Dermis microvascular lymphatic vessel endothelial cell (primary cell): ENCODE data around the gene NAB1. TPM values are rescaled to one million over a fixed set of nuclear protein-coding genes. Genes with fewer than 3 reads are reported as not detected.
A peak's percentile ranks its signal among the peaks of the same experiment; 100 is the strongest.

ENCODE experiments used
- DNase-seq, 2 donors: peaks; one replicate each; pipeline versions ENCODE4 v3.0.0 to v3.0.0-alpha.2; 2010; ENCODE audit warnings: low read depth in 2 of 2
- total RNA-seq: library from RNA; depleted of rRNA; stranded (reverse); fragments of >200 nt; gene quantifications from 2 replicates; pipeline ENCODE4 v1.2.1, GENCODE V29; 2014

Gene NAB1
- total RNA-seq, 1 donor from 2014 or later, result 24.1 TPM

- peak in 1 of 2 donors; percentile 37 for DNase-seq
Observed at GRCh38 chr2:190668892-190669291, 20.0 kb downstream of the NAB1 start.

GRCh38 chr2:190670182-190670946 lies 21.5 kb downstream of the NAB1 start:
- no peak for DNase-seq

GRCh38 chr2:190674966-190675650 lies 26.2 kb downstream of the NAB1 start:
- no peak for DNase-seq

GRCh38 chr2:190677255-190677654 lies 28.4 kb downstream of the NAB1 start:
- DNase-seq, result no peak

- DNase-seq, result peak in 1 of 2 donors; percentile 50
Observed at GRCh38 chr2:190678444-190679162, 29.7 kb downstream of the NAB1 start.

GRCh38 chr2:190679391-190679790 lies 30.5 kb downstream of the NAB1 start:
- no peak for DNase-seq

GRCh38 chr2:190679813-190680591 lies 31.1 kb downstream of the NAB1 start:
- DNase-seq, result no peak

- peak; percentile 71 to 75 for DNase-seq
Observed at GRCh38 chr2:190682168-190682567, 33.3 kb downstream of the NAB1 start.

GRCh38 chr2:190683802-190684201 lies 34.9 kb downstream of the NAB1 start:
- DNase-seq, result peak; percentile 79 to 95

- DNase-seq, result no peak
Observed at GRCh38 chr2:190684931-190685330, 36.0 kb downstream of the NAB1 start.

GRCh38 chr2:190685333-190685732 lies 36.5 kb downstream of the NAB1 start:
- no peak for DNase-seq

- no peak for DNase-seq
Observed at GRCh38 chr2:190693533-190694232, 44.8 kb downstream of the NAB1 start.

GRCh38 chr2:190694479-190694878 lies 45.6 kb downstream of the NAB1 start:
- DNase-seq, result no peak

- no peak for DNase-seq
Observed at GRCh38 chr2:190695739-190696138, 46.9 kb downstream of the NAB1 start.

GRCh38 chr2:190696792-190697398 lies 48.0 kb downstream of the NAB1 start:
- no peak for DNase-seq

GRCh38 chr2:190697421-190697820 lies 48.5 kb downstream of the NAB1 start:
- no peak for DNase-seq

GRCh38 chr2:190698895-190699294 lies 50.0 kb downstream of the NAB1 start:
- DNase-seq, result no peak

GRCh38 chr2:190701586-190701985 lies 52.7 kb downstream of the NAB1 start:
- no peak for DNase-seq

- DNase-seq, result no peak
Observed at GRCh38 chr2:190705280-190705679, 56.4 kb downstream of the NAB1 start.

GRCh38 chr2:190707726-190708125 lies 58.8 kb downstream of the NAB1 start:
- no peak for DNase-seq
